Eye (tissue), 1 donor: ENCODE data around the gene CCDC91.
"Not testable (repeated sequence)": the region's sequence is repeated elsewhere in the genome, so short reads cannot be mapped to it uniquely, and the experiment has no call there.

Experiments used
- DNase-seq: peaks from one replicate; pipeline ENCODE4 v3.0.0-alpha.2; 2015

CCDC91 gene

DNA sequence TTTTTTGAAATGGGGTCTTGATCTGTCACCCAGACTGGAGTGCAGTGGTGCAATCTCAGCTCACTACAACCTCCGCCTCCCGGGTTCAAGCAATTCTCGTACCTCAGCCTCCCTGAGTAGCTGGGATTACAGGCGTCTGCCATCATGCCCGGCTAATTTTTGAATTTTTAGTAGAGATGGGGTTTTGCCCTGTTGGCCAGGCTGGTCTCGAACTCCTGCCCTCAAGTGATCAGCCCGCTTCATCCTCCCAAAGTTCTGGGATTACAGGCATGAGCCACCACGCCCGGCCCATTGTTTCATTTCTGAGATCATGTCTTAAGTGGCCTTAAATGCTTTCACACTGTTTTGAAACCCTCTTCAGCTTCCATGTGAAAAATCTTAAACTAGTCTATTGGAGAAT, 281.5 kb downstream of the CCDC91 start:
- DNase-seq = not testable (repeated sequence)

- DNase-seq = peak; percentile 5
Measured at GRCh38 chr12:28476206-28476605, 285.9 kb downstream of the CCDC91 start.

DNA sequence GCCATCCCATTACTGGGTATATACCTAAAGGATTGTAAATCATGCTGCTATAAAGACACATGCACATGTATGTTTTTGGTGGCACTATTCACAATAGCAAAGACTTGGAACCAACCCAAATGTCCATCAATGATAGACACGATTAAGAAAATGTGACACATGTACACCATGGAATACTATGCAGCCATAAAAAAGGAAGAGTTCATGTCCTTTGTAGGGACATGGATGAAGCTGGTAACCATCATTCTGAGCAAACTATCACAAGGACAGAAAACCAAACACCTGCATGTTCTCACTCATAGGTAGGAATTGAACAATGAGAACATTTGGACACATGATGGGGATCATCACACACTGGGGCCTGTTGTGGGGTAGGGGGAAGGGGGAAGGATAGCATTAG, 288.8 kb downstream of the CCDC91 start:
- not testable (repeated sequence) for DNase-seq

- DNase-seq = no peak
Measured at GRCh38 chr12:28479683-28480082, 289.4 kb downstream of the CCDC91 start.

DNA sequence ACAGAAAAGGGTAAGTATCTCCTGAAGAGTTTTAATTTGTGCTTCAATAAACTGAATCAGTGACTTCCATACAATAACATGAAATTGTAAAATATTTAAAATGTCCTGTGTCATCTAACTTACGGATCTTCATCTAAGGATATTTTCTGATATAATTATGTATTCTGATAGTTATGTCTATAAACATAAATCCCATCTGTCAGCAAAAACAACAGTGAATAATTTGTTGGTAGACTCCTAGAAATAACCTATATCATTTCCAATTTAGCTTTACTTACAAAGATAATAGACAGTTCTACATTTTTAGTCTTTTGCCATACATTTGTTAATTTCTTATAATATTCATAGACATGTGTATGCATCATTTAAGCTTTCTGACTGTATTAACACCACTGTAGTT, 293.9 kb downstream of the CCDC91 start:
- DNase-seq = no peak

GRCh38 chr12:28486521-28486920, 296.3 kb downstream of the CCDC91 start:
- DNase-seq = no peak

DNA sequence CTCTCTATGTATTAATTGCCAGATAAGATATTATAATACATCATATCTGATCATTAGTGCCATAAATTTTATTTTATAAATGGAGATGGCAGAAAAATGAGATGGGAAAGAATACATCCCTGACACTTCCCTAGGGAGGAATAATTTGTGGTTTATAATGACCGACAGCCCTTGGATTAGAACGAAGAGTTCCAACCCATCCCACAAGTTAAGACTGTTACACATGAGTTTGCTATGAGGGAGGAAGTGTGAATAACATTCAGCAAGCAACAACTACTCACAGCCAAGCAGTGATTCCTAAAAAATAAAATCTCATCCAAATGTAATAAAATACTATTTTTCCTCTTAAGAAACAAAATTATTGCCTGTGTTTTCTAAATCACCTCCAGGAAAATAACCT, 299.0 kb downstream of the CCDC91 start:
- no peak for DNase-seq

- DNase-seq = no peak
Measured at GRCh38 chr12:28497889-28498411, 307.7 kb downstream of the CCDC91 start.

DNA sequence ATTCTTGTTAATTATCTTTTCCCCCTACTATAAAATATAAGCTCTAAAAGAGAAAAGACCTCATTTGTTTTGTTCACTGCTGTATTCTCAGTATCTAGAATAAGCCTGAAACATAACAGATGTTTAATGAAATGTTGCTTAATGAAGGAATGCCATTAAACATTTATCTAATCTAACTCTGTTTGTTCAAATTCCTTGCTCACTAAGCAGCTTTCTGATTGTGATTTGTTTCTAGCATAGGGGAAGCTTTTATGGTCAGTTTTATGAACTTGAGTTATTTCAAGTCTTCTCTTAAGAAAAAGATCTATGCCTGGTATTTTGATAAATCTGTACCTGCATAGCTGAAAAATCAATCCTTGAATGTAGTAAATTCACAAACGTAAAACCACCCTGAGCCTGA, 308.6 kb downstream of the CCDC91 start:
- no peak for DNase-seq

DNA sequence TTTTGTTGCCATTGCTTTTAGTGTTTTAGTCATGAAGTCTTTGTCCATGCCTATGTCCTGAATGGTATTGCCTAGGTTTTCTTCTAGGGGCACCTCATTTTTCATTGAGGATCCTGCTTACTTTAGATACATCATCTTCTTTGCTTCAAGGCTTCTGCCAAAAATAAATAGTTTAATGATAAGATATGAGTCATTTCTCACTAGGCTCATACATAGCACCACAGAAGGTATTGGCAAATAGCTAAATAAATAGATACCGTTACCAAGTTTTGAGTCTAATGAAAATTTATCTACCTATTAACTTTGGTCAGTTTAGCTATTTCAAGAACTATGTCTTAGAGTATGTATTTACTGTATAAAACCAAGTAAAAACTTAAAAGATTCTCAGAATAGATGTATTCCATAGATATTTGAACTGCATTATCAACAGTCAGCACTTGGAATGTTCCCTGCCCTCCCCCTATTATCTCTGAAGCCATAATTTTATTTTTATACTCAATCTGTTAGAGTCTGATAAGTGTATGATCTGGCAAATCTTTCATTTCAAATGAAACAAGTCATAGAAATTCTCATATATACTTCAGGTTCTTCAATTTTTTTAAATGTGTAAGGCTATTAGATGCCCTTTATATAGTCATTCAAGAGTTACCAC, 310.2 kb downstream of the CCDC91 start:
- no peak for DNase-seq

DNA sequence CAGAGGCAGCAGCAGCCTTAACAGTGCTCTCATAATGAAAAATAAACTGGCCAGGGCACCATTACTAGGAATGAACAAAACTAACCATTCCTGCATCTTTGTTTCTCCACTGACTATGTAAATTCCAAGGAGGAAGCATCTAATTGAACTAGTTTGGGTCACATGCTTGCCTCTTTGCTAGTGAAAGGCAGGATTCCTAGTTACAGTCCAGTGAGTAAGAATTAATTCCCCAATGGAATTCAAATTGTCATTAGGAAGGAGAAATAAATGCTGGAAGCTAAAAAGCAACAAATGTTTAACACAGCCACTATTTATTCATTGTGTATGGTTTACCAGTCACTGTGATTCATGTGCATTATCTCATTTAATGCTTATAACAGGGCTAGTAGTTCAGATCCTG, 316.0 kb downstream of the CCDC91 start:
- DNase-seq = peak; percentile 4

DNA sequence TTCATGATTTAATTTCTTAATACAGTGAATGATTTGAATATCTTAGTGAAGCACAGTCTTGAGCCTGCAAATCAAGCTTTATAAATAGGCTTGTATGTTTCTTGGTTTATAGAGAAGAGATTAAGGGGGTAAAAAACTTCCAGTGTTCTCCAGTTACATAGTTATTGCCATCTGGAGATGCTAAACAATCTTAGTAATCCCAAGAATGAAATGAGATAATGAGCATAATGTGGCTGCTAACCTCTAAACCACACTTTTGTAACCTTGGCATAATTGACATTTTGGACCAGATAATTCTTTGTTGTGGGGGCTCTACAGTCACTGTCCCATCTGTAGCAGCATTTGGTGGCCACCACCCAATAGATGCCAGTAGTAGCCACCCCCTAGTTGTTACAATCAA, 316.8 kb downstream of the CCDC91 start:
- DNase-seq = no peak

DNA sequence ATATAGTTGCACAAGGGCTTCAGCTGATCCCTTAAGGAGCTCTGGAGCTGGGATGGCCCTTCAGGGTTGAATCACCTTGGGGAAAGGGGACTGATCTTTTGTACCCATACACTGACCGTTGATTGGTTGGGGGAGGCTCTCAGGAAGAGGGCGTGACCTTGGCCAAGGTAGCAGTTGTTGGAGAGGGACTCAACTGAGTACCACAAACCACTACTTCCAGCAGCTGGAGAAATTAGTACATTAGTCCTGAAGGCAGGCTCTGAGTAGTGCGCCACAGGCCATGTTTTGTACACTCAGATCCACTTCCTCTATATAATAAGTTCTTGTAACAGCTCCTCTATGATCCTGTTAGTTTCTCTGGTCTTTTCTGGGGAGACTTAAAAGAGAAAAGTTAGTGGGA, 317.6 kb downstream of the CCDC91 start:
- DNase-seq = no peak

GRCh38 chr12:28512406-28512805, 322.1 kb downstream of the CCDC91 start:
- DNase-seq = no peak

DNA sequence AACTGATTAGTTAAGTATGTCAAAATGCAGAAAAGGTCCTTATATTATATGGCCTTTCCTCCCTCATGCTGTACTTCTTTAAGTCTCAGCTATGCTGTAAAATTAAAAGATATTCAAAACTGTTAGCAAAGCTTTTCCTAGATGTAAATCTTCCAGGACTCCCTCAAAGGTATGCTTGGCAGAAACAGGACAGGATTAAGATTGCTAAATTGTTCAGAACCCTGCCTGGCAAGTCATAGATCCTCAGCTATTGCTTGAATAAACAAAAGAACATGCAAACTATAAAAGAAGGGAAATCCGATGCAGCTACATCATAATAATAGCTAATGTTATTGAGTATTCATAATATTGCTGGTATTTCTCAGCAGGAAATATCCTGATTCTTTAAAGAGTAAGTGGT, 322.6 kb downstream of the CCDC91 start:
- no peak for DNase-seq

GRCh38 chr12:28513983-28514382, 323.7 kb downstream of the CCDC91 start:
- no peak for DNase-seq

GRCh38 chr12:28517101-28517500, 326.8 kb downstream of the CCDC91 start:
- no peak for DNase-seq

DNA sequence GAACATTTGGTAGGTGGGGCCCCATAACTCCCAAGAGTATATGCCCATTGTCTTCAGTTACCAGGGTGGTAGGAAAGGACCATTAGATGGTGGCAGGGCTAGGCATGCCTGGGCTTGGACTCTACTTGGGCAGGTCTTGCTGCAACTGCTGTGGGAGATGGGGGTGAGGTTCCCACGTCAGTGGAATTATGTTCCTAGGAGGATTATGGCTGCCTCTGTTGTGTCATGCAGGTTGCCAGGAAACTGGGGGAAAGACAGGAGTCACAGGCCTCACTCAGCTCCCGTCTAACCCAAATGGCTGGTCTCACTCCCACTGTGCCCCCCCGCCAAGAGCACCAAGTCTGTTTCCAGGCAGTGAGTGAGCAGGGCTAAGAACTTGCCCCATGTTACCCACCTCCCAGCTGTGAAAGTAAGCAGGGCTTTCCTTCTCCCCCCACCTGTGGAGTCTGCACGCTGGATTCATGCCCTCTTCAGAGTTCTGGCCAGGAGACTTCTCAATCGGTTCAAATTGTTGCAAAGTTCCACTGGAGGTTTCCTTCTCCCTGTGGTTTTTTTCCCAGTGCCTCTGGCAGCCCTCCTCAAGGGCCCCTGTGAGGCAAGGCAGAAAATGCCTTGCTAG, 337.5 kb downstream of the CCDC91 start:
- DNase-seq = no peak

GRCh38 chr12:28535216-28535615, 345.0 kb downstream of the CCDC91 start:
- no peak for DNase-seq

DNA sequence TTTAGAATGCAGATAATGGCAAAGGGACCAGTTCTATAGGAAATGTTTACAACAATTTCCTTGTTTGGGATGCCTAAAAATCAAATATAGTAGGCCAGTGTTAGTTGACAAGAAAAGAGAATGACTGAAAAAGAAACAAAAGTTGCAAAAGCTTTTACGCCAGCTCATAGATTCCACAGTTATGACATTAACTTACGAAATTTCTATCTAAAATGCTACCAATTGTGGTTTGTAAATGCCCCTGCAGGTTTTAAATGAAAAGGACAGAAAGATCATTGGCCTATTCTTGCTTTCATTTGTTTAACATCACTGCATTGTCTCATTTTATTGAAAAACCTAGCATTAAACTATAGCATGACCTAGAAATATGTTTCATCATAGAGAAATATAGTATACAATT, 345.8 kb downstream of the CCDC91 start:
- DNase-seq = no peak

DNA sequence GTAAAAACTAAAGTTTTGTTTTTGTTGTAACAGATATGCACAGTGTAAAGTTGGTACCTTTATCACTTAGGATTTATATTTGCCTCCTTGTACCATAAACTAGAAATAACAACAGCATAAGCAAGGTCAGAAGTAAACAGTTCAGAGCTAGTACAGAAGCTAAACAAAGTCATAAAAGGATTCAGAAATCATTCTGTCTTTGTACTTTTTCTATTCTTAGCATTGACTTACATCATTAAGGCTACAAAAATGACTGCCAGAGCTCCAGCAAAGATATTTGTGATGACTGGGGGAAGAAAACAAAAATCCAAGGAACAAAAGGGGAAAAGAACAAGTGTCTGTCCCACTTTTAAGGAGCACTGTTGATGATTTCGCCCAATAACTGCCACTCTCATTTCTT, 347.2 kb downstream of the CCDC91 start:
- no peak for DNase-seq

GRCh38 chr12:28539691-28540323, 349.6 kb downstream of the CCDC91 start:
- no peak for DNase-seq

DNA sequence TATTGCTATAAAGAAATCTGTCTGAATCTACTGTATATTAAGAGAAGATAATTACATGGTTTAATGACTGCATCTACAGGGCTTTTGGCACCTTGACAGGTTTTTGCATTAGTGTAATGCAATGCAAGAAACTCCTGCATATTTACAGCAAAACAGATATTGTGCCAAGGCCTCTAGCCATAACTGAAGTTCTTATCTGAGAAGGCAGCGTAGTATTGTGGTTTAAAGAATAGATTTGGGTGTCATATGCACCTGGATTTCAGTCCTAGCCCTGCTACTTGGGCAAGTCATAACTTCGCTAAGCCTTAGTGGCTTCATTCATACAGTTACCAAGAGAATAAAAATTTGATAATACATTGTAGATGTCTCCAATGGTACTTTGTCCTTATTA, 350.1 kb downstream of the CCDC91 start:
- DNase-seq = no peak
